CD4-positive, CD25-positive, alpha-beta regulatory T cell (primary cell): Measurements from ENCODE around the gene STAT5A. TPM values are rescaled to one million over a fixed set of nuclear protein-coding genes. Genes with fewer than 3 reads are reported as not detected.

Experiments used
- ATAC-seq, 2 donors: fragments of 150-1000 bp; cut with Tn5 transposase; one replicate each; pipeline ENCODE4 v1.10.0; 2021; ENCODE audit warnings: low read depth in 2 of 2, moderate number of reproducible peaks in 2 of 2, moderate library complexity in 1 of 2
- DNase-seq, 3 donors: peaks; one replicate each; pipeline versions ENCODE4 v3.0.0 to v3.0.0-alpha.2; 2012 to 2022; ENCODE audit warnings: mixed read lengths in 1 of 3
- H3K27ac ChIP-seq: one replicate; pipeline ENCODE4 v1.7.0; 2013; ENCODE audit warnings: mild to moderate bottlenecking, low read length; ENCODE audit not compliant: insufficient read depth, poor library complexity, severe bottlenecking
- H3K27me3 ChIP-seq: one replicate; pipeline ENCODE4 v1.7.0; 2013; ENCODE audit warnings: low read length; ENCODE audit not compliant: control insufficient read depth, insufficient read depth
- H3K36me3 ChIP-seq: one replicate; pipeline ENCODE4 v1.7.0; 2013; ENCODE audit warnings: mild to moderate bottlenecking, low read length, moderate library complexity; ENCODE audit not compliant: control insufficient read depth, insufficient read depth
- H3K4me1 ChIP-seq: 2 replicates; pipeline ENCODE4 v1.7.0; 2013; ENCODE audit warnings: mild to moderate bottlenecking, low read length; ENCODE audit not compliant: insufficient read depth, control insufficient read depth, poor library complexity, severe bottlenecking
- H3K4me3 ChIP-seq: one replicate; pipeline ENCODE4 v1.7.0; 2013; ENCODE audit warnings: low read depth, mild to moderate bottlenecking, low read length, moderate library complexity
- H3K9me3 ChIP-seq, 2 experiments: 1 replicate in 1 of 2; 2 replicates in 1 of 2; pipeline ENCODE4 v1.7.0; 2013; ENCODE audit warnings: low read length in 2 of 2, mild to moderate bottlenecking in 1 of 2, moderate library complexity in 1 of 2; ENCODE audit not compliant: control insufficient read depth in 2 of 2
- H3K27ac Mint-ChIP-seq, 3 donors: one replicate each; pipeline ENCODE4 v1.8.0; 2020 to 2022; ENCODE audit warnings: mild to moderate bottlenecking in 3 of 3, mixed read lengths in 3 of 3, moderate library complexity in 2 of 3
- H3K27me3 Mint-ChIP-seq: one replicate; pipeline ENCODE4 v1.8.0; 2022; ENCODE audit warnings: mild to moderate bottlenecking, mixed read lengths
- H3K36me3 Mint-ChIP-seq: one replicate; pipeline ENCODE4 v1.8.0; 2020; ENCODE audit warnings: mixed read lengths
- H3K4me1 Mint-ChIP-seq, 4 donors: one replicate each; pipeline ENCODE4 v1.8.0; 2020 to 2022; ENCODE audit warnings: mixed read lengths in 4 of 4, mild to moderate bottlenecking in 1 of 4
- H3K4me3 Mint-ChIP-seq, 4 donors: one replicate each; pipeline ENCODE4 v1.8.0; 2020 to 2022; ENCODE audit warnings: mild to moderate bottlenecking in 4 of 4, mixed read lengths in 4 of 4, moderate library complexity in 3 of 4
- H3K9me3 Mint-ChIP-seq, 7 donors: one replicate each; pipeline ENCODE4 v1.8.0; 2020 to 2022; ENCODE audit warnings: mixed read lengths in 7 of 7, mild to moderate bottlenecking in 3 of 7, moderate library complexity in 2 of 7
- polyA plus RNA-seq, 4 donors: library from polyadenylated mRNA; unstranded; fragments of 300-500 nt; fragmentation: Illumina TruSeq; gene quantifications; one replicate each; pipeline ENCODE4 v1.2.3, GENCODE V29; 2021
- total RNA-seq: library from RNA; stranded (reverse); gene quantifications from one replicate; pipeline ENCODE4 v1.2.3, GENCODE V29; 2022

The STAT5A gene
- total and polyA plus RNA-seq, 5 donors from 2014 or later: 71.1 to 177 (median 76.8) TPM

- Histone ChIP-seq H3K9me3 (no peaks in the 10 kb centered on the region), H3K27ac (no peak overlapping the region), H3K4me3 (no peak overlapping the region), H3K27me3 (no peaks in the 10 kb centered on the region), H3K4me1 (no peaks in the 10 kb centered on the region), H3K36me3 (peaks cover 75% of the 10 kb centered on the region)
- Mint-ChIP-seq H3K36me3 (peaks cover 36% of the 10 kb centered on the region), H3K9me3 (no peaks in the 10 kb centered on the region), H3K27ac (no peak overlapping the region), H3K27me3 (no peaks in the 10 kb centered on the region), H3K4me3 (no peak overlapping the region), H3K4me1 (peaks cover 5 to 12% (median 6%) of the 10 kb centered on the region in 4 donors)
- ATAC-seq (no peak), DNase-seq (no peak)
Observed at GRCh38 chr17:42333053-42333452, 44.8 kb downstream of the STAT5A start.

- H3K4me1 ChIP-seq: no peaks in the 10 kb centered on the region
- peaks cover 9 to 24% (median 18%) of the 10 kb centered on the region in 4 donors for H3K4me1 Mint-ChIP-seq
- DNase-seq (no peak), ATAC-seq (no peak)
- H3K36me3 ChIP-seq: peaks cover 76% of the 10 kb centered on the region
- no peaks in the 10 kb centered on the region for H3K9me3 Mint-ChIP-seq
- no peak overlapping the region for H3K4me3 ChIP-seq
- no peak overlapping the region for H3K27ac Mint-ChIP-seq
- H3K27me3 ChIP-seq: no peaks in the 10 kb centered on the region
- H3K27ac ChIP-seq: no peak overlapping the region
- H3K4me3 Mint-ChIP-seq: no peak overlapping the region
- no peaks in the 10 kb centered on the region for H3K9me3 ChIP-seq
- peaks cover 32% of the 10 kb centered on the region for H3K36me3 Mint-ChIP-seq
- no peaks in the 10 kb centered on the region for H3K27me3 Mint-ChIP-seq
Observed at GRCh38 chr17:42334677-42335076, 46.4 kb downstream of the STAT5A start.

- peaks cover 37% of the 10 kb centered on the region for H3K36me3 Mint-ChIP-seq
- peaks cover 20 to 38% (median 29%) of the 10 kb centered on the region in 4 donors for H3K4me1 Mint-ChIP-seq
- ATAC-seq (peak; percentile 65 to 76), DNase-seq (peak in 2 of 3 donors; percentile 39 to 73)
- no peak overlapping the region for H3K4me3 ChIP-seq
- H3K27me3 Mint-ChIP-seq: no peaks in the 10 kb centered on the region
- H3K9me3 Mint-ChIP-seq: peaks cover 0 to 1% (median 0%) of the 10 kb centered on the region in 7 donors
- H3K27ac Mint-ChIP-seq: peak overlapping the region; percentile 64 to 89 (median 77)
- peaks cover 7% of the 10 kb centered on the region for H3K4me1 ChIP-seq
- H3K27me3 ChIP-seq: no peaks in the 10 kb centered on the region
- H3K9me3 ChIP-seq: no peaks in the 10 kb centered on the region
- H3K27ac ChIP-seq: no peak overlapping the region
- H3K4me3 Mint-ChIP-seq: no peak overlapping the region
- H3K36me3 ChIP-seq: peaks cover 73% of the 10 kb centered on the region
Observed at GRCh38 chr17:42337442-42337841, 49.1 kb downstream of the STAT5A start.

GRCh38 chr17:42338427-42338985 is 50.2 kb downstream of the STAT5A start:
- H3K4me3 ChIP-seq: no peak overlapping the region
- peaks cover 13% of the 10 kb centered on the region for H3K4me1 ChIP-seq
- Mint-ChIP-seq H3K4me1 (peaks cover 23 to 43% (median 32%) of the 10 kb centered on the region in 4 donors), H3K36me3 (peaks cover 35% of the 10 kb centered on the region), H3K27ac (peak overlapping the region; percentile 72 to 82 (median 79)), H3K9me3 (peaks cover 0 to 1% (median 0%) of the 10 kb centered on the region in 7 donors), H3K4me3 (no peak overlapping the region), H3K27me3 (no peaks in the 10 kb centered on the region)
- H3K27ac ChIP-seq: no peak overlapping the region
- H3K36me3 ChIP-seq: peaks cover 65% of the 10 kb centered on the region
- DNase-seq (peak in 1 of 3 donors; percentile 37), ATAC-seq (no peak)
- no peaks in the 10 kb centered on the region for H3K9me3 ChIP-seq
- no peaks in the 10 kb centered on the region for H3K27me3 ChIP-seq

GRCh38 chr17:42339221-42339620 is 50.9 kb downstream of the STAT5A start:
- Mint-ChIP-seq H3K4me1 (peaks cover 23 to 43% (median 29%) of the 10 kb centered on the region in 4 donors), H3K27ac (peak overlapping the region; percentile 12 to 75 (median 40)), H3K36me3 (peaks cover 35% of the 10 kb centered on the region), H3K27me3 (no peaks in the 10 kb centered on the region), H3K9me3 (peaks cover 0 to 1% (median 0%) of the 10 kb centered on the region in 7 donors), H3K4me3 (peak overlapping the region in 1 of 4 donors; percentile 28)
- Histone ChIP-seq H3K4me1 (peaks cover 13% of the 10 kb centered on the region), H3K27me3 (no peaks in the 10 kb centered on the region), H3K36me3 (peaks cover 63% of the 10 kb centered on the region), H3K9me3 (no peaks in the 10 kb centered on the region), H3K4me3 (no peak overlapping the region), H3K27ac (no peak overlapping the region)
- DNase-seq: no peak
- ATAC-seq: no peak

GRCh38 chr17:42340691-42341127 is 52.4 kb downstream of the STAT5A start:
- no peaks in the 10 kb centered on the region for H3K27me3 Mint-ChIP-seq
- ATAC-seq (peak in 1 of 2 donors; percentile 9), DNase-seq (no peak)
- no peak overlapping the region for H3K4me3 Mint-ChIP-seq
- H3K4me1 ChIP-seq: peaks cover 13% of the 10 kb centered on the region
- no peak overlapping the region for H3K4me3 ChIP-seq
- H3K36me3 ChIP-seq: peaks cover 62% of the 10 kb centered on the region
- no peaks in the 10 kb centered on the region for H3K9me3 ChIP-seq
- peaks cover 0 to 1% (median 0%) of the 10 kb centered on the region in 7 donors for H3K9me3 Mint-ChIP-seq
- H3K36me3 Mint-ChIP-seq: peaks cover 40% of the 10 kb centered on the region
- peak overlapping the region; percentile 31 to 80 (median 44) for H3K27ac Mint-ChIP-seq
- H3K27ac ChIP-seq: no peak overlapping the region
- H3K27me3 ChIP-seq: no peaks in the 10 kb centered on the region
- peaks cover 23 to 43% (median 29%) of the 10 kb centered on the region in 4 donors for H3K4me1 Mint-ChIP-seq

GRCh38 chr17:42341568-42341967 is 53.3 kb downstream of the STAT5A start:
- no peaks in the 10 kb centered on the region for H3K9me3 ChIP-seq
- Mint-ChIP-seq H3K27me3 (no peaks in the 10 kb centered on the region), H3K4me3 (peak overlapping the region in 1 of 4 donors; percentile 19), H3K27ac (peak overlapping the region; percentile 45 to 80 (median 45)), H3K9me3 (peaks cover 0 to 1% (median 0%) of the 10 kb centered on the region in 7 donors), H3K36me3 (peaks cover 46% of the 10 kb centered on the region), H3K4me1 (peaks cover 23 to 44% (median 29%) of the 10 kb centered on the region in 4 donors)
- H3K4me1 ChIP-seq: peaks cover 13% of the 10 kb centered on the region
- ATAC-seq (no peak), DNase-seq (no peak)
- no peak overlapping the region for H3K4me3 ChIP-seq
- H3K27me3 ChIP-seq: no peaks in the 10 kb centered on the region
- H3K27ac ChIP-seq: no peak overlapping the region
- peaks cover 62% of the 10 kb centered on the region for H3K36me3 ChIP-seq
